Hepatocyte (in vitro differentiated cells): ENCODE measurements around the gene UBE2L5.

ENCODE experiments used
- CTCF ChIP-seq: fragments of 200-600 bp; sonication (generic); IDR thresholded peaks from 2 replicates; pipeline ENCODE4 v1.5.1; 2016; ENCODE audit warnings: antibody characterized with exemption, mild to moderate bottlenecking; ENCODE audit not compliant: poor library complexity
- EZH2 ChIP-seq: fragments of 200-600 bp; sonication (generic); IDR thresholded peaks from 2 replicates; pipeline ENCODE4 v1.6.1; 2016; ENCODE audit warnings: antibody characterized with exemption, mild to moderate bottlenecking, borderline replicate concordance

GRCh38 chr13:30422054-30422839 lies at the start of gene UBE2L5:
- no peak for TF ChIP-seq CTCF
- TF ChIP-seq EZH2: no peak
